HG03442 (cell line): ENCODE measurements around the gene NRXN3.
A peak's percentile ranks its signal among the peaks of the same experiment; 100 is the strongest.

Source experiments
- ATAC-seq: cut with Tn5 transposase; IDR thresholded peaks from one replicate; pipeline ENCODE4 v1.9.1; 2021; ENCODE audit warnings: mild to moderate bottlenecking, moderate library complexity; ENCODE audit not compliant: unreplicated experiment

NRXN3 gene

GRCh38 chr14:78697341-78697740 lies 527.2 kb downstream of the NRXN3 start:
- no peak for ATAC-seq

GRCh38 chr14:78698991-78699390 lies 528.8 kb downstream of the NRXN3 start:
- no peak for ATAC-seq

GRCh38 chr14:78700236-78700635 lies 530.1 kb downstream of the NRXN3 start:
- ATAC-seq = no peak

- ATAC-seq = no peak
These were observed 531.1 kb downstream of the NRXN3 start for GRCh38 chr14:78701246-78701645.

GRCh38 chr14:78704965-78705364 lies 534.8 kb downstream of the NRXN3 start:
- no peak for ATAC-seq

GRCh38 chr14:78705989-78706388 lies 535.8 kb downstream of the NRXN3 start:
- no peak for ATAC-seq

GRCh38 chr14:78709795-78710557 lies 539.8 kb downstream of the NRXN3 start:
- ATAC-seq = no peak

- ATAC-seq = no peak
These were observed 540.8 kb downstream of the NRXN3 start for GRCh38 chr14:78710963-78711362.

GRCh38 chr14:78713716-78714115 lies 543.5 kb downstream of the NRXN3 start:
- no peak for ATAC-seq

- ATAC-seq = no peak
These were observed 544.5 kb downstream of the NRXN3 start for GRCh38 chr14:78714711-78715110.

GRCh38 chr14:78721756-78722480 lies 551.7 kb downstream of the NRXN3 start:
- ATAC-seq = no peak

- ATAC-seq = no peak
These were observed 554.9 kb downstream of the NRXN3 start for GRCh38 chr14:78725086-78725485.

GRCh38 chr14:78737116-78737515 lies 566.9 kb downstream of the NRXN3 start:
- no peak for ATAC-seq

- no peak for ATAC-seq
These were observed 567.4 kb downstream of the NRXN3 start for GRCh38 chr14:78737601-78738000.

GRCh38 chr14:78746086-78746595 lies 576.0 kb downstream of the NRXN3 start:
- no peak for ATAC-seq

- ATAC-seq = no peak
These were observed 577.6 kb downstream of the NRXN3 start for GRCh38 chr14:78747813-78748212.

GRCh38 chr14:78752518-78753188 lies 582.5 kb downstream of the NRXN3 start:
- no peak for ATAC-seq

GRCh38 chr14:78754059-78754458 lies 583.9 kb downstream of the NRXN3 start:
- ATAC-seq = no peak

GRCh38 chr14:78758333-78758732 lies 588.2 kb downstream of the NRXN3 start:
- peak; percentile 81 for ATAC-seq

- ATAC-seq = no peak
These were observed 592.2 kb downstream of the NRXN3 start for GRCh38 chr14:78762331-78762730.

- ATAC-seq = no peak
These were observed 593.6 kb downstream of the NRXN3 start for GRCh38 chr14:78763746-78764145.

GRCh38 chr14:78764240-78764639 lies 594.1 kb downstream of the NRXN3 start:
- ATAC-seq = no peak
